Fibroblast of peridontal ligament (primary cell): Measurements from ENCODE around the gene ZBTB33.

Experiments used
- DNase-seq: peaks from one replicate; pipeline ENCODE4 v3.0.0-alpha.2; 2010; ENCODE audit errors: extremely low read depth

The ZBTB33 gene

DNA sequence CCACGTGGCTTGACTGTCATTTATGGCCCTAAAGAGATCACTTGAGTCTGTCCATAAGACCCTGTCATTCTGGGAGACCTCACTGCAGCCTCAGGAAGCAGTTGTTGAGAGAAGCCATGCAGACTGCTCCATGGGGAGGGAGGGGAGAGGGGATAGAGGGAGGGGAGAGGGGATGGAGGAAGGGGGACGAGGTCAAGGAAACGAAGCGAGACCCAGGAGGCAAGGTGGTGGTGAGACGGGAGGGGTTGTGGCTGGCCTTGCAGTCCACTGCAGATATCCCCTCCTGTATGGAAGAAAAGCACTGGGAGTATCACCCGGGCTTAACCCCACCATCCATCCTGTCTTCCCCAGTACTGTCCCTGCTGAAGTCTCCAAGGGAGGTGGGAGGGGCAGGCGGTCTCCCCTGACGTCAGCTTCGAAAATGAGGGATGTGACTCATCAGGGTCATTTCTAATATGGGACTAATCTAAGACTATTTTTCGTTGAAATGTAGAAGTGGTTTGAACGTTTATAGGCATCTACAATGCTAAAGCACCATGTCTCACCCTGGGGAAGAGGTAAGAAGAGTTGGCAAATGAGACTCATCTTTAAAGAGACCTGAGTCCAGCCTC is 55.0 kb downstream of the ZBTB33 start:
- no peak for DNase-seq

- no peak for DNase-seq
These were observed 56.0 kb downstream of the ZBTB33 start for GRCh38 chrX:120306630-120307029.
